ENCODE results near the gene ETV1. TPM values are rescaled to one million over a fixed set of nuclear protein-coding genes. Genes with fewer than 3 reads are reported as not detected.

The ETV1 gene
- polyA plus RNA-seq, 12 donors: 10.4 to 32.8 (median 18.3) TPM; not detected in 1

DNA sequence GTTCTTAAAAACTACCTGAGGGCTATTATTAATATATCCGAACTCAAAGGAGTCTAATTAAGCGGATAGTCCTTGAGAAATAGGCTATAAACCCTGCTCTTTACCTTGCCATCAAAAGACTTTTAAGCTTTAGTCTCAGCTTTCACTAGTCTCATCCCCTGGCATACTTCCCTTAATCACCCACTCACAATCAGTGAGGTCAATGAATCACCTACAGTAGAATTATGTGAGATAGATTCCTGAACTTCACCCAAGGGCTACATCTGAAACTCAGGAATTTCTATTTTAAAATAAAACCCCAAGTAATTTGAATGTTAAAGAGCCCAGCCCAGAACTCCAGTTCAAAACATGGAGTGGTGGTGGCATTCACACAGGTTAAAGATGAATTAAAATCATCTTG lies 108.7 kb downstream of the ETV1 start:
- no peak for DNase-seq

- no peak for DNase-seq
These were observed 109.3 kb downstream of the ETV1 start for GRCh38 chr7:13879994-13880686.

GRCh38 chr7:13879143-13879542 lies 110.3 kb downstream of the ETV1 start:
- DNase-seq: no peak

DNA sequence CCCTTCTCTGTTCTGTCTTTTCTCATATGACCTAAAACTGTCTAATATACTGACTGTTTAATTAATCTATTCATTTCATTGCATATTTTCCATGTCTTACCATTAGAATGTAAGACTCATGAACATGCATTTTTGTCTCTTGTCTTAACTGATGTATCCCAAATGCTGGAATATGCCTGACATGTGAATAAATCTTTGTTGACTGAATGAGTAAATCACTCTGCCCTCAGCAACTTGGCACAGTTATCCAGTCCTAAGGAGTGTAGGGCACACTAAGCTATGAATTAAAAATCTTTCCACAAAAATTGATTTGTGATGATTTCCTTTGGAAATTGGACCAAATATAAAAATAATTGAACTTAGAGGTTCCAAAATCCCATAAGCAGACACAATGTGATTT lies 111.3 kb downstream of the ETV1 start:
- DNase-seq: no peak

DNA sequence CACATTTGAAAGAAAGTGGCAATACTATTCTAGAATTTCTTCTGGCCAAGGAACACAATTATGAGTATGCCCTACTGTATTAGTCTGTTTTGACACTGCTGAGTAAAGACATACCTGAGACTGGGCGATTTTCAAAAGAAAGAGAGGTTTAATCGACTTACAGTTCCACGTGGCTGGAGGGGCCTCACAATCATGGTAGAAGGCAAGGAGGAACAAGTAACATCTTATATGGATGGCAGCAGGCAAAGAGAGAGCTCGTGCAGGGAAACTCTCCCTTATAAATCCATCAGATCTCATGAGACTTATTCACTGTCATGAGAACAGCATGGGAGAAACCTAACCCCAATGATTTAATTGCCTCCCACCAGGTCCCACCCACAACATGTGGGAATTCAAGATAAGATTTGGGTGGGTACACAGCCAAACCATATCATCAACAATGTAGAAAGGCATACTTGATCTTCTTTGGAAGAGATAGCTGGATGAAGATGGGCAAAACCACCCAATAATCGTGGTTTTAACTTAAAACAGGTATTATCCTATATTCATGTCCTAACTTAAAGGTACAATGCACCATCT lies 113.9 kb downstream of the ETV1 start:
- DNase-seq: no peak

- no peak for DNase-seq
These were observed 114.7 kb downstream of the ETV1 start for GRCh38 chr7:13874783-13875182.

- DNase-seq: no peak
These were observed 116.8 kb downstream of the ETV1 start for GRCh38 chr7:13872709-13873108.

GRCh38 chr7:13871008-13871407 lies 118.5 kb downstream of the ETV1 start:
- no peak for DNase-seq

- DNase-seq: no peak
These were observed 128.7 kb downstream of the ETV1 start for GRCh38 chr7:13860734-13861133.

- no peak for DNase-seq
These were observed 133.5 kb downstream of the ETV1 start for GRCh38 chr7:13856012-13856411.

DNA sequence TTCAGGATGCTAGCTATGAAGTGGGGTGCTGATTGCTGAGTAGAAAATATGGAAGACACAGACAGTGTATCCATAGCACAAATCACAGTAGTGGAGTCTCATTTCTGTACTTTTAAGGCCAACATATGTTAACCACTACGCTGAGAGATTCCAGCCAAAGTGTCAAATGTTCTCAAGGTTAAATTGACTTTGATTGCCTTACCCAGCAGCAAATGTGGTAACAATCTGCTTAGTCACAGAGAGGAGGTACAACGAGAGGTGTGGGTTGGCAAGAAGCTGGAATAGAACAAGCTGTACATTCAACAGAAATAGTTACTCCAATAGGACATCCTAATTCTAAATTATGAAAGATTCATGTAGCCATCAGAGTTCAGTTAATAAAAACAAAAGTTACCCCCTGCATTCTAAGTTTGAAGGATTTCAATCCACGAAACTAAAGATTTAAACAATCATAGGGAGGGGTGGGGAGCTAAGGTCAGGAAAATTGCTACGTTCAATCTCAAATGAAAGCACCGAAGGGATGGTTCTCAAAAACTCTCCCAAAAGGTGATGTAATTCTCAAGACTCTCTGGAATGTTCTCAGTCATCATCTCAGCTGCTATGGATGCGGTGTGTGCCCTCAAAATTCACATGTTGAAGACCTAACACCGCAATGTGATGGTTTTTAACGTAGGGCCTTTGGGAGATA lies 137.0 kb downstream of the ETV1 start:
- no peak for DNase-seq

DNA sequence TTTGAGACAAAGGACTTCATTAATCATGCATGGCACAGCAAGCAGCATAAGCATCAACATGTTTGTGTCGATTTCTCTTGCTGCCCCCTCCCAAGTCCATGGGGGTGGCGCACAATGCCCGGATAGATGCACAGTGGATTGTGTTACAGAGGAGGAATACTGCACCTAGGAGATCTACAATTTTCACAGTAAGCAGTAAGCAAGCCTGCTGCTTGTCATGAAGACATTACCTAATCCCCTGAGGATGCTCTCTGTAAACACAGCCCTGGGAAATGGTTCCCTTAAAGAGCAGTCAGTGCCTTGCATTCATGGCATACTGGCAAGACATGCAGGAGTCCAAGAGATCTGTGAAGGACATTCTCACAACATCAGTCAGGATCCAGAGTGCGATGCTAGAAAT lies 137.7 kb downstream of the ETV1 start:
- no peak for DNase-seq

GRCh38 chr7:13850185-13850752 lies 139.2 kb downstream of the ETV1 start:
- DNase-seq: no peak

GRCh38 chr7:13849163-13849892 lies 140.1 kb downstream of the ETV1 start:
- DNase-seq: no peak

DNA sequence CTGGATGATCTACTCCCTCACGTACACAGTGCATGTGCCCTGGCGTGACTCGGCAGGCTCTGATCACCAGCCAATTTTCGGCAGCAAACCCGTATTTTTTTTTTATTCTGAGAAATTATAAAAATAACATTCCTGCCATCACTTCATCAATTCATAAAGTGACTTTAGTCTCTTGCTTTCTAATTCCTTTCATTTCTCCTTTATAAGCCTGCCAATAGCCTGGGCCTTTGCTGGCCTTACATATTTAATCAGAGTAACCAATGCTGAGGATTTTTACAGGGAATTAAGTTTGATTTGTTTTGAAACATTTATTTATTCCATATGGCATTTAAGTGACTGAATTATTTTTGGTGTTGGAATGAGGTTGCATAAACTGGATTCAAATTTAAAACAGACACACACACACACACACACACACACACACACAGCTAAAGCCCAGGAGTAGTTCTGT lies 140.8 kb downstream of the ETV1 start:
- DNase-seq: no peak

DNA sequence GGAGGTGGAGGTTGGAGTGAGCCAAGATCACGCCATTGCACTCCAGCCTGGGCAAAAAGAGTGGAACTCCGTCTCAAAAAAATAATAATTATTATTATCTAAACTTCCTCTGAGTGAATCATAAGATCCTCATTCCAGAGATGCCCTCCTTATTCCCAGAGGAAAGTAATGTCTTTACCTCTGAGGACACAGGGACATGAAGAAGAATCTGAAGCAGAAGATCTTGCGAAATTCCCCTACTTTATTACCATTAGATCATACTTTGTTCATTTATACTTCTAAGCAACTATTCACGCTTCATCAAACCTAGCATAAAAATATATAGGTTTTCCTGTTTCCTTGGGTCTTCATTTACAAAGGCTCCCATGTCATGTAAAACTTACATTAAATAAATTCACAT lies 143.1 kb downstream of the ETV1 start:
- DNase-seq: no peak

GRCh38 chr7:13845601-13846000 lies 143.9 kb downstream of the ETV1 start:
- DNase-seq: no peak

- no peak for DNase-seq
These were observed 144.5 kb downstream of the ETV1 start for GRCh38 chr7:13844954-13845353.

DNA sequence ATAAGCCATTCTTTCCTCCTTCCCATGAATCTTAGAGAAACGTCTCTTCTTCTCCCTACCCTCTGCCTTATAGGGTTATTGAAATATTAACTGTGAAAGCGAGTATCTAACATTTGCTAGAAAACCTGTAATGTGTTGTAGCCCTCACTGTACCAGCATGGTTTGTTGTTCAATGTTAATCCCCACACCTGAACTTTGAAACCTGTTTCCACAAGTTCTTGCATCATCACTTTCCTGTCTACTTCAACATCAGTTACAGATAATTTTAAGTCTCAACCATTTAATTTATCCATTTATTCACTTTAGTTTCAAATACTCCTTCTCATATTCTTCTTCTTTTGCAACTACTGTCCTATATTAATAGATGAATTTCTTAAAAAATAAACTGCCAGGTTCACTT lies 148.2 kb downstream of the ETV1 start:
- DNase-seq: no peak

Measured in muscle of arm (tissue), 12 donors.